ENCODE results near the gene MEGF11. TPM values are rescaled to one million over a fixed set of nuclear protein-coding genes. Genes with fewer than 3 reads are reported as not detected.

The MEGF11 gene
- polyA plus RNA-seq, 1 of the 3 experiments (the other 2 are of a cell fraction): not detected

DNA sequence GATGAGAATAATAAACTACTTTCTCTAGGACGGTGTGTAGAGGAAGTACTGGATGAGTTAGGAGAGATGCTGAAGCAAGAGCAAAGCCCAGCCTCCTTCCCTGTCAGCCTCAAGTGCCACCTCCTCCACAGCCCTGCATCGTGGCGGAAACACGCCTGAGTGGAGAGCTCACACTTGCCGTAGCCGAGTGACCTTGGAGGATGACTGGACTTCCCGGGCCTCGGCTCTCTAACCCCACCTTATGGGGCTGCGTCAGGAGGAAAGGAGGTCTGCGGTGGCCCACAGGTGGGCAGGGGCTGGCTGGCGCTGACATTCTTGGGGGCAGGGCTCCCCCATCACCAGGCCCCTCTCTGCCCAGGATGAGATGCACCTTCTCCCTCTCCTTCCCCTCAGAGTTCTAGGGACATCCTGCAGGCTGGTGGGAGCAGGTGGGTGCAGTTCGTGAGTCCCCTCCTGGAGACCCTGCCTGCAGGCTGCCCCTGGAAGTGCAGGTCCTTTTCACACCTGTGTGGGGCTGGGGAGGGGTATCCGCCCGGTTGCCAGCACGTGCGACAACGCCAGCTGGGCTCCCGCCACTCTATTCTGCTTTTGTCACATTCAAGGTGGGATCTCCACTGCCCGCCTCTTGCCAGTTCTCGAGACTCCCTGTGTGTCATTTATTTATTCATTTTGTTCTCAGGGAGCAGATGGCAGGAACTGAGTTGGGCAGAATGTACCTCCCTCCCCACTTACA, 175.2 kb downstream of the MEGF11 start:
- Histone ChIP-seq H3K27ac (ENCODE audit: low read depth in 2 of 2, low read length in 1 of 2) (no peak overlapping the region), H3K27me3 (ENCODE audit: insufficient read depth) (no peaks in the 10 kb centered on the region; the same call in 1 of the 2 replicates), H3K4me3 (ENCODE audit: low read depth in 2 of 2, low read length in 1 of 2) (no peak overlapping the region), H3K9ac (no peak overlapping the region), H3F3A (replicated peaks; ENCODE audit: insufficient read depth) (peaks cover 3% of the 10 kb centered on the region), H3K79me2 (ENCODE audit: insufficient read depth) (no peaks in the 10 kb centered on the region), H3K9me3 (no peaks in the 10 kb centered on the region), H3K36me3 (replicated peaks in 1 of 2; ENCODE audit: control insufficient read depth in 1 of 2, insufficient read depth in 2 of 2, low read length in 1 of 2) (no peaks in the 10 kb centered on the region), H2AFZ (ENCODE audit: low read depth) (no peak overlapping the region), H3K9me2 (no peaks in the 10 kb centered on the region), H3K4me1 (ENCODE audit: control insufficient read depth in 1 of 2, insufficient read depth in 2 of 2, low read depth in 1 of 2, low read length in 1 of 2) (peaks cover 0 to 20% of the 10 kb centered on the region in 2 experiments; a peak in 1 of 4 replicates), H4K20me1 (ENCODE audit: insufficient read depth) (no peaks in the 10 kb centered on the region), H3K4me2 (no peak overlapping the region)
- ChIA-PET CTCF (interaction anchor here (0.7 kb wide), 1 partner anchor 13 kb away, joined by 3 read pairs; no protein-coding TSS in a partner anchor), POLR2A (no interaction called here)
- DNase-seq: no peak
- TF ChIP-seq CHD2 (IDR thresholded peaks at IDR 0.05; ENCODE audit: low read length, partially characterized antibody): no peak
- TF ChIP-seq, protein P1, sequence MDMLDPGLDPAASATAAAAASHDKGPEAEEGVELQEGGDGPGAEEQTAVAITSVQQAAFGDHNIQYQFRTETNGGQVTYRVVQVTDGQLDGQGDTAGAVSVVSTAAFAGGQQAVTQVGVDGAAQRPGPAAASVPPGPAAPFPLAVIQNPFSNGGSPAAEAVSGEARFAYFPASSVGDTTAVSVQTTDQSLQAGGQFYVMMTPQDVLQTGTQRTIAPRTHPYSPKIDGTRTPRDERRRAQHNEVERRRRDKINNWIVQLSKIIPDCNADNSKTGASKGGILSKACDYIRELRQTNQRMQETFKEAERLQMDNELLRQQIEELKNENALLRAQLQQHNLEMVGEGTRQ (IDR thresholded peaks at IDR 0.05; ENCODE audit: borderline replicate concordance, low read depth, low read length): no peak
- 72% methylated on average over 20 of the region's 20 CpGs for WGBS (ENCODE audit: low lambda C conversion rate)

DNA sequence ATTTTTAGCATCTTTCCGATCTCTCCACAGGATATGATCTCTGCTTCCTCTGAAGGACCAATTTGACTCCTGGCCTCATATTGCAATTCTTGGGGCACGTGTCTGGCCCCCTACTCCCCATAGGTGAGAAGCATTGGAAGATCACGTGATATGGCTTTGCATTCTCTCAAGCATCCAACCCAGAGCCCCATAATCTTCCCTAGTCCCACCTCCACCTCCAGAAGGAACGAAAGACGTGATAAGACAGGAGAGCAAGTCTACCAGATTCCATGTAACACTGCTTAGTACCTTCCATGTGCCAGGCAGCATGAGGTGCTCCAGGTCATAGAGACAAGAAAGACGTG, 176.3 kb downstream of the MEGF11 start:
- Histone ChIP-seq H3K9ac (no peak overlapping the region), H3K4me1 (ENCODE audit: control insufficient read depth in 1 of 2, insufficient read depth in 2 of 2, low read depth in 1 of 2, low read length in 1 of 2) (peaks cover 0 to 30% of the 10 kb centered on the region in 2 experiments; a peak in 2 of 4 replicates), H3K9me3 (no peaks in the 10 kb centered on the region), H3K27ac (ENCODE audit: low read depth in 2 of 2, low read length in 1 of 2) (no peak overlapping the region), H3K36me3 (replicated peaks in 1 of 2; ENCODE audit: control insufficient read depth in 1 of 2, insufficient read depth in 2 of 2, low read length in 1 of 2) (no peaks in the 10 kb centered on the region), H3K9me2 (no peaks in the 10 kb centered on the region), H3F3A (replicated peaks; ENCODE audit: insufficient read depth) (peaks cover 3% of the 10 kb centered on the region), H3K27me3 (ENCODE audit: insufficient read depth) (no peaks in the 10 kb centered on the region; the same call in 1 of the 2 replicates), H2AFZ (ENCODE audit: low read depth) (no peak overlapping the region), H3K4me3 (ENCODE audit: low read depth in 2 of 2, low read length in 1 of 2) (no peak overlapping the region), H3K79me2 (ENCODE audit: insufficient read depth) (no peaks in the 10 kb centered on the region), H3K4me2 (no peak overlapping the region), H4K20me1 (ENCODE audit: insufficient read depth) (no peaks in the 10 kb centered on the region)
- POLR2A ChIA-PET: no interaction called here
- no peak for TF ChIP-seq FOXM1 (IDR thresholded peaks at IDR 0.05; ENCODE audit: low read depth)
- no peak for DNase-seq
- CTCF ChIA-PET: no interaction called here
- 54% methylated on average over 6 of the region's 6 CpGs for WGBS (ENCODE audit: low lambda C conversion rate)

DNA sequence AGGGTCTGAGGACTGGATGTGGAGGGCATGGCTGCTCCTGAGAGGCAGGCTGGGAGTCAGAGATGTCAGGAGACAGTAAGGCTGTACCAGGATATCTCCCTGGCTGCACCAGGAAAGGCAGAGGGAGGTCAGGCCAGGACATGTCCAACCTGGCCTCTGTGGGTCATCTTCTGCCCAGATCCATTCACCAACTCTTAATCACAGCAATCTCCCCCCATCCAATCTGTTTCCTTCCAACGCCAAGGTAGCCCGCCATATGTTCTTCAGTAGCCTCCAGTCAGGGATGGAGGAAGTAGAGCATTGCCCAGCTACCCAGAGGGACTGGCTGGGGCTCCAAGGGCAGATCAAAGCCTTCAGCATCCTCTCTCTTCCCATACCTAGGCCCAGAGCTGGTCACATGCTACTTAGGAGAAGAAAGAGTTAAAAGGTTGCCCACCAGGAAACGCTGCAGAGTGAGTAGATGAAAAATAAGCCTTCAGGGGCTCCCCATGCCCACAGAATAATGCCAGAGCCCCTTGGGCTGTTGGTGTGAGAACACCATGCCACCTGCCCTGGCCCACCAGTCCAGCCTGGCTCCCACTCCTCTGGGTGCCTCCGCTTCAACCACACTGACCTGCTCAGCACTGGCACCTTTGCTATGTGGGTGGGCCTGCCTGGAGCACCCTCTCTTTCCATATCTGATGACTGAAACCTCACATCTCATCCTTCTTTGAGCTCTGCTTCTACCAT, 176.8 kb downstream of the MEGF11 start:
- peaks cover 0 to 35% of the 10 kb centered on the region in 2 experiments; a peak in 2 of 4 replicates for H3K4me1 ChIP-seq (ENCODE audit: control insufficient read depth in 1 of 2, insufficient read depth in 2 of 2, low read depth in 1 of 2, low read length in 1 of 2)
- no peaks in the 10 kb centered on the region; the same call in 1 of the 2 replicates for H3K27me3 ChIP-seq (ENCODE audit: insufficient read depth)
- H3K27ac ChIP-seq (ENCODE audit: low read depth in 2 of 2, low read length in 1 of 2): no peak overlapping the region
- H4K20me1 ChIP-seq (ENCODE audit: insufficient read depth): no peaks in the 10 kb centered on the region
- no peak for TF ChIP-seq RFX5 (IDR thresholded peaks at IDR 0.05; ENCODE audit: low read length)
- TF ChIP-seq EZH2phosphoT487 (IDR thresholded peaks at IDR 0.05; ENCODE audit: borderline replicate concordance, low read depth): no peak
- no peak for TF ChIP-seq RAD21 (IDR thresholded peaks at IDR 0.05; ENCODE audit: low read length)
- TF ChIP-seq, protein P2, sequence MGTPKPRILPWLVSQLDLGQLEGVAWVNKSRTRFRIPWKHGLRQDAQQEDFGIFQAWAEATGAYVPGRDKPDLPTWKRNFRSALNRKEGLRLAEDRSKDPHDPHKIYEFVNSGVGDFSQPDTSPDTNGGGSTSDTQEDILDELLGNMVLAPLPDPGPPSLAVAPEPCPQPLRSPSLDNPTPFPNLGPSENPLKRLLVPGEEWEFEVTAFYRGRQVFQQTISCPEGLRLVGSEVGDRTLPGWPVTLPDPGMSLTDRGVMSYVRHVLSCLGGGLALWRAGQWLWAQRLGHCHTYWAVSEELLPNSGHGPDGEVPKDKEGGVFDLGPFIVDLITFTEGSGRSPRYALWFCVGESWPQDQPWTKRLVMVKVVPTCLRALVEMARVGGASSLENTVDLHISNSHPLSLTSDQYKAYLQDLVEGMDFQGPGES (IDR thresholded peaks at IDR 0.05; ENCODE audit: low read depth, low read length): no peak
- no peak overlapping the region for H3K4me3 ChIP-seq (ENCODE audit: low read depth in 2 of 2, low read length in 1 of 2)
- H3K9ac ChIP-seq: no peak overlapping the region
- H3K79me2 ChIP-seq (ENCODE audit: insufficient read depth): no peaks in the 10 kb centered on the region
- H3K4me2 ChIP-seq: no peak overlapping the region
- no peaks in the 10 kb centered on the region for H3K9me2 ChIP-seq
- H3K9me3 ChIP-seq: no peaks in the 10 kb centered on the region
- ChIA-PET CTCF (no interaction called here), POLR2A (no interaction called here)
- H3F3A ChIP-seq (replicated peaks; ENCODE audit: insufficient read depth): peaks cover 3% of the 10 kb centered on the region
- 62% methylated on average over 4 of the region's 4 CpGs for WGBS (ENCODE audit: low lambda C conversion rate)
- H3K36me3 ChIP-seq (replicated peaks in 1 of 2; ENCODE audit: control insufficient read depth in 1 of 2, insufficient read depth in 2 of 2, low read length in 1 of 2): no peaks in the 10 kb centered on the region
- DNase-seq: no peak
- H2AFZ ChIP-seq (ENCODE audit: low read depth): no peak overlapping the region
